Endodermal cell (in vitro differentiated cells): Measurements from ENCODE around the gene ASCC1. TPM values are rescaled to one million over a fixed set of nuclear protein-coding genes. Genes with fewer than 3 reads are reported as not detected.

Experiments used
- DNase-seq: peaks from one replicate; pipeline ENCODE4 v3.0.0-alpha.2; 2017
- H3K27ac ChIP-seq: 2 replicates; pipeline ENCODE4 v1.5.1; 2013; ENCODE audit warnings: mild to moderate bottlenecking, low read depth, low read length, moderate library complexity
- H3K27me3 ChIP-seq: 2 replicates; pipeline ENCODE4 v1.6.1; 2013; ENCODE audit warnings: mild to moderate bottlenecking, low read length, moderate library complexity; ENCODE audit not compliant: insufficient read depth, control insufficient read depth, poor library complexity, severe bottlenecking
- H3K36me3 ChIP-seq: 2 replicates; pipeline ENCODE4 v1.7.0; 2013; ENCODE audit warnings: mild to moderate bottlenecking, low read length, moderate library complexity; ENCODE audit not compliant: control insufficient read depth, insufficient read depth
- H3K4me1 ChIP-seq: one replicate; pipeline ENCODE4 v1.7.0; 2013; ENCODE audit warnings: low read length; ENCODE audit not compliant: control insufficient read depth, insufficient read depth
- H3K4me3 ChIP-seq: 2 replicates; pipeline ENCODE4 v1.5.1; 2013; ENCODE audit warnings: mild to moderate bottlenecking, low read length, moderate library complexity
- H3K9ac ChIP-seq: 2 replicates; pipeline ENCODE4 v1.6.1; 2013; ENCODE audit warnings: mild to moderate bottlenecking, low read length, moderate library complexity; ENCODE audit not compliant: poor library complexity, severe bottlenecking; ENCODE audit errors: extremely low read depth
- H3K9me3 ChIP-seq: 2 replicates; pipeline ENCODE4 v1.6.1; 2013; ENCODE audit warnings: mild to moderate bottlenecking, low read length, moderate library complexity; ENCODE audit not compliant: control insufficient read depth
- H3K27ac Mint-ChIP-seq: 2 replicates; pipeline ENCODE4 v1.8.0; 2020; ENCODE audit warnings: mixed read lengths
- H3K27me3 Mint-ChIP-seq: 2 replicates; pipeline ENCODE4 v1.8.0; 2021; ENCODE audit warnings: mild to moderate bottlenecking, mixed read lengths; ENCODE audit not compliant: insufficient read depth
- H3K36me3 Mint-ChIP-seq: 2 replicates; pipeline ENCODE4 v1.8.0; 2020; ENCODE audit warnings: low read depth, mixed read lengths
- H3K4me1 Mint-ChIP-seq: 2 replicates; pipeline ENCODE4 v1.8.0; 2020; ENCODE audit warnings: mixed read lengths
- H3K4me3 Mint-ChIP-seq: 2 replicates; pipeline ENCODE4 v1.8.0; 2020; ENCODE audit warnings: mild to moderate bottlenecking, moderate library complexity, mixed read lengths
- H3K9me3 Mint-ChIP-seq: 2 replicates; pipeline ENCODE4 v1.8.0; 2020; ENCODE audit warnings: mild to moderate bottlenecking, mixed read lengths
- CTCF ChIP-seq: fragments of 200-600 bp; sonication (generic); conservative IDR thresholded peaks from 2 replicates; pipeline ENCODE4 v1.5.0; 2021; ENCODE audit warnings: antibody characterized with exemption, mild to moderate bottlenecking
- WGBS, 2 experiments: methylation state at CpG; one replicate each; pipeline versions ENCODE4 v1.1.5 to v1.1.7; 2013; ENCODE audit warnings: missing lambda C conversion rate in 2 of 2, mixed read lengths in 1 of 2; ENCODE audit not compliant: insufficient coverage in 1 of 2, insufficient read length in 1 of 2; 5-methylcytosine and 5-hydroxymethylcytosine counted together
- total RNA-seq, 2 donors: library from RNA; stranded (reverse); fragmentation: NEBNext Ultra II Directional in 1 of 2; extraction: Animal tissue kit (Norgen Biotek cat#: 25700) in 1 of 2; gene quantifications; 2 replicates in 1 of 2; 3 replicates in 1 of 2; pipeline ENCODE4 v1.2.1, GENCODE V29; 2021

The ASCC1 gene
- total RNA-seq, 2 donors from 2014 or later, result 29.2 to 34.0 TPM

- Mint-ChIP-seq H3K36me3 (peaks cover 8% of the 10 kb centered on the region), H3K27me3 (no peaks in the 10 kb centered on the region), H3K9me3 (no peaks in the 10 kb centered on the region), H3K4me3 (no peak overlapping the region), H3K4me1 (peaks cover 4% of the 10 kb centered on the region), H3K27ac (no peak overlapping the region)
- Histone ChIP-seq H3K36me3 (peaks cover 13% of the 10 kb centered on the region), H3K9me3 (no peaks in the 10 kb centered on the region), H3K27me3 (no peaks in the 10 kb centered on the region), H3K27ac (no peak overlapping the region), H3K9ac (no peak overlapping the region), H3K4me3 (no peak overlapping the region), H3K4me1 (no peaks in the 10 kb centered on the region)
- no peak for TF ChIP-seq CTCF
- DNase-seq, result no peak
- 100% methylated on average over 1 of the region's 1 CpG; no CpG with 5 or more reads in 1 of the 2 experiments for WGBS, 2 experiments
These were observed 91.1 kb downstream of the ASCC1 start for GRCh38 chr10:72124989-72125388.

GRCh38 chr10:72124381-72124780 is 91.7 kb downstream of the ASCC1 start:
- Mint-ChIP-seq H3K9me3 (no peaks in the 10 kb centered on the region), H3K36me3 (peaks cover 8% of the 10 kb centered on the region), H3K4me1 (peaks cover 4% of the 10 kb centered on the region), H3K4me3 (no peak overlapping the region), H3K27me3 (no peaks in the 10 kb centered on the region), H3K27ac (no peak overlapping the region)
- DNase-seq, result no peak
- TF ChIP-seq CTCF, result no peak
- H3K9me3 ChIP-seq, result no peaks in the 10 kb centered on the region
- H3K4me3 ChIP-seq, result no peak overlapping the region
- H3K36me3 ChIP-seq, result peaks cover 10% of the 10 kb centered on the region
- H3K9ac ChIP-seq, result no peak overlapping the region
- no peaks in the 10 kb centered on the region for H3K4me1 ChIP-seq
- H3K27me3 ChIP-seq, result no peaks in the 10 kb centered on the region
- H3K27ac ChIP-seq, result no peak overlapping the region

GRCh38 chr10:72123616-72124015 is 92.5 kb downstream of the ASCC1 start:
- no peak overlapping the region for H3K27ac ChIP-seq
- DNase-seq, result no peak
- Mint-ChIP-seq H3K9me3 (no peaks in the 10 kb centered on the region), H3K4me3 (no peak overlapping the region), H3K4me1 (peaks cover 4% of the 10 kb centered on the region), H3K36me3 (peaks cover 12% of the 10 kb centered on the region), H3K27ac (no peak overlapping the region), H3K27me3 (no peaks in the 10 kb centered on the region)
- H3K4me3 ChIP-seq, result no peak overlapping the region
- H3K4me1 ChIP-seq, result no peaks in the 10 kb centered on the region
- no peak overlapping the region for H3K9ac ChIP-seq
- WGBS, 2 experiments, result 88% methylated on average over 3 of the region's 4 CpGs; no CpG with 5 or more reads in 1 of the 2 experiments
- H3K27me3 ChIP-seq, result no peaks in the 10 kb centered on the region
- peaks cover 10% of the 10 kb centered on the region for H3K36me3 ChIP-seq
- no peak for TF ChIP-seq CTCF
- H3K9me3 ChIP-seq, result no peaks in the 10 kb centered on the region
